HG03565 (cell line): ENCODE data around the gene CBX8.

Experiments
- ATAC-seq: cut with Tn5 transposase; IDR thresholded peaks from one replicate; pipeline ENCODE4 v1.9.1; 2021; ENCODE audit warnings: mild to moderate bottlenecking, moderate library complexity; ENCODE audit not compliant: unreplicated experiment

The CBX8 gene

DNA sequence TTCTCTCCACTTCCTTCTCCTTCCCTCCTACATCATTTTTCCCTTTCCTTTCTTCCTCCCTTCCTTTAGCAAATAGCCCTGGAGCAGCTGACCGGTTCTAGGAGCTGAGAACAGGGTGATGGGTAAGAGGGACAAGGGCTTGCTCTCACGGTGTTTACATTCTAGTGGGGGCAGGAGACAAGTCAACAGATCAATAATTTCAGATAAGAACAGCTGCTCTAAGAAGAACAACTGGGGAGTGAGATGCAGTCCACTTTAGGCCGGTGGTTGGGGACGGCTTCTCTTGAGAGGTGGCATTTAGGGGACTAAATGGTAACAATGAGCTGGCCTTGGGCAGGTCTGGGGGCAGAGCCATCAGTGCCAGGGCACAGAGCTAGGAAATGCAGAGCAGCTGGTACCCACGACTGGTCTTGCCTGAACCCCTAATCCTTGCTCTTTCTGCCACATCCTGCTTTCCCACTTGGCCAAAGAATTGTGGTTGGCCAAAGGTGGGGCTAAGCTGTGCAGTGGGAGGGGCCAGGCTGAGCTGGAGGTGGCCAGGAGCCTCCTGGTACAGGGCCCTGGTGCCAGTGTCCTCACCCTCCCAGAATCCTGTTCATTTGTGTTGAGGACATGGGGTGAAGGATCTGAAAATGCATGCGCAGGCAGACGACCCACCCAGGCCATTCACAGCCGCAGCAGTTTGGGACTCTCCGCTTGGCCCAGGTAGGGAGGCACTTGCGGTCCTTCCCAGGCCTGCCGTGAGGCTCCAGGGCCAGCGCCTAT, 24.6 kb upstream of the CBX8 start:
- no peak for ATAC-seq

GRCh38 chr17:79820959-79821330, 24.1 kb upstream of the CBX8 start:
- no peak for ATAC-seq

- ATAC-seq = no peak
Measured at GRCh38 chr17:79819534-79820276, 22.8 kb upstream of the CBX8 start.

GRCh38 chr17:79819085-79819484, 22.2 kb upstream of the CBX8 start:
- ATAC-seq = no peak

DNA sequence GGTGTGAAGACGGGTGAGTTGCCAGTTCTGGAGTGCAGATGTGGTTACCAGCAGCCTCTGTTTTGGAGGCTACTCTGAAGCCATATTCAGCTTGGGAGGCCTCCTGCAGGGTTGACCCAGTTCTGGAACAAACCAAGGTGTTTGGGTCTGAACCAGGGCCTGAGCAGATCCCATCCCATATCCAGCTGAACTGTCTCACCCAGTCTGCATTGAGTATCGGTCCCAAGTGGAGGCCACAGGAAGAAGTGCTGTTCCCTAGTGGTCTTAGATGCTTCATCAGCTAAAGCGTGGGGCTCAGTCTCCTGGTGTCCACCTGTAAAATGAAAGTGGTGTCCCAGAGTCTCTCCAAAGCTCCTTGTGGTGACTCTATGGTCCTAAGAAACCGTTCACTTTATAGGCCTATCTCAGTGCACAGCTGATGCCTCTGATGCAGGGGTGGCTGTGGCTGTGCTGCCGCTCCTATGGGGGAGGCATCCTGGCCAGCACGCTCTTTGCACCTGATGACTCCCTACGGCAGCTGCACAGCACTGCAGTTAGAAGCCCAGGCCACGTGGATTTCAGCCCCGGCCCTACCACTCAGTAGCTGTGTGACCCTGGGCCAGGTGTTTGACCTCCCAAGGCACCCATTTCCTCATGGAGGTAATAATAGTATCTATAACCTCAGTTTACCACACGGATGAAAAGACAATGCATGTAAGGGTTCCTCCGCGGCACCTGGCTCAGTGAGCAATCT, 21.3 kb upstream of the CBX8 start:
- no peak for ATAC-seq

- no peak for ATAC-seq
Measured at GRCh38 chr17:79815836-79816461, 19.1 kb upstream of the CBX8 start.

DNA sequence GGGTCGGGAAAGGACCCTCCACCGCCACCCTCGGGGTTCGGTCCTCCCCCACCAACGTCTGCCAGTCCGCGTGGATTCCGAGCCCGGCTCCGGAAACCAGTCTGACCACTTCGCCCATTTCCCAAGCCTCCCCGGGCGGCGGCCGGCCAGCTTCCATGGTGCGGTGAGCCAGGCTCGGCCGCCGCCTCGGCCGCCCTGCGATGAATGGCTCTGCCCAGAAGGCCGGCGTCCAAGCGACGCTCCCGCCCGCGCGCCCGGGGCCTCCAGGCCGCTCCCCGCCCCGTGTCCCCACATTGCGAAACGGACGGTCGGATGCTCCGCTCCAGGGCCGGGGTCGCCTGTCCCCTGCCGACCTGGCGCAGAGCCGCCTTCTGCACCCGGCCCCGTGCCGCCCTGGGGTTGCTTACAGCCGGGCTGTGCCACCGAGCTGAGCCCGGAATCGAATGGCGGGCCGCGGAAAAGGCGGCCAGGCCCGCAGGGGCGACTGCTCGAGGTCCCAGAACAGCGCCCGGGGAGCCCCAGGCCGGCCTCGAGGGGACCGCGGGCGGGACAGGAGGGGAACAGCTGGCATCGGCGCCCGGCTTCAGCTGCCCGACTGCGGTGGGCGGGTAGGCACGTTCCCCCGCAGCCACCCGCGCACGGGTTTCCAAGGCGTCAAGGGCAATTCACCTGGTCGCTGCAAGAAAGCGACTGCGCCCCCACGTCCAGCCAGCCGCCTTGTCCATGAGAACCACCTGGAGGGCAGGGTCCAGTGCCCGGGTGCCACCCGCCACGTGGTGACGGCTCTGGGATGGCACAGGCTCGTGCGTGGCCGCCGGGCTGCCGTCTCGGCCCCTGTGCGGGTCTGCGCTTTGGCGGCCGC, 18.3 kb upstream of the CBX8 start:
- ATAC-seq = no peak

GRCh38 chr17:79814127-79814973, 17.5 kb upstream of the CBX8 start:
- no peak for ATAC-seq

- ATAC-seq = no peak
Measured at GRCh38 chr17:79813297-79814126, 16.6 kb upstream of the CBX8 start.

DNA sequence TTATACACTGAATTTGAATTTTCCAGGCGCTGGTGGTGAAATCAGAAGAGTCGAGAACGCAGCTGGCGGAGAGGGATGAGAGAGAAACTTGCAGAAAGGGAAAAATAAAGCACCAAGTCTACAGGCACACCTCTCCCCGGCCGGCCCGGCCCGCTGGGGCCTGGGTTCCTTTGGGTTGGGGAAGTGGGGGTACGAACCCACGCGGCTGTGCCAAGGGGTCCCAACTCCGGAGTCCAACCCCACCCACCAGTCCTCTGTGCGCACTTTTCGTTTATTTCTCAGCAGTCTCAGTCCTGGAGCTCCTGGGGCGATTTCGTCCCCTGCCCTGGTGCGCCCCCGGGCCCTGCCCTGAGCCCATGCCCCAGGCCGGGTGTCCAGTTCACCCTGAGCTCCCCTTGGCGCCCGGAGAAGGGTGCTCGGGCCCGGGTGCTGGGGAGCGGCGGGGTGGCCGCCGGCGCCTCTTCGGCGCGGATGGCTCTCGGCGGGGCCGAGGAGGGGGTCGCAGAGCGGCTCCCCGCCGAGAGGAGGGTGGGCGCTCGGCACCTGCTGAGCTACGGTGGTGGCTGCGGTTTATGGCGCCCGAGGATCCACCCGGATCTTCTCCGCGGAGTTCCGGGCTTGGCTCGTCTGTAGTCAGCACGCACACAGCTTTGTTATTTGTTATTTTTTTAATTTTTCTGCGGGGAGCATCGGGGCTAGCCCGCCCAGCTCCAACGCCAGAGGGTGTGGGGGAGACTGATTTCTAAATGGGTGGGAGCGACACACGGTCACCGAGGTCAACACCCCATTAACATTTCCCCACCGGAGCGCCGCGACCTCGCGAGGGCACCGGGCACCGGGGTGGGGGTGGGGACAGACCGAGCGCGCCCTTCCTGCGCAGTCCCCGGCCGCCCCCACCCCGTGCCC, 15.7 kb upstream of the CBX8 start:
- ATAC-seq = no peak

DNA sequence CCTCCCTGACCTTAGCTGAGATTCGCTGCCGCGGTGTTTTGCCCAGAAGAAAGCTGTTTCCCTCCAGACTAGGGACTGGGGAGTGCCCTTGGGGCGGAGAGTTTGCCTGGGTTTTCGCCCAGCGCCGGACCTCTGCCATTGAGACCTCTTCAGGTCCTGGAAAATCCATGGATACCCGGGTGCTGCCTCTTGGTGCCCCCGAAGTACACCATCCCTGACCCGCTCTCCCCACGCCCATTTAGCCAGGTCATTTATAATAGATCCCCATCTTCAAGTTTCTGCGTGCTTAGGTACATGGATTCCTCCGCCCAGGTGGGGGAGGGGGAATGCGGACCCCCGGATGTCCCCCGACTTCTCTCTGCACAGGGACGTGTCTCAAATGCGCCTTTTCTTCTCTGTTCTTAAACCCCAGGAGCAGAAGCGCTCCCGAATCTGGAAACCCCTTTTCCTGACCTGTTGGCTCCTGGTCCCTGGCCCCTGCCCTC, 15.0 kb upstream of the CBX8 start:
- ATAC-seq = no peak

GRCh38 chr17:79811011-79811867, 14.4 kb upstream of the CBX8 start:
- no peak for ATAC-seq

GRCh38 chr17:79810130-79811010, 13.5 kb upstream of the CBX8 start:
- peak; percentile 86 for ATAC-seq

- ATAC-seq = no peak
Measured at GRCh38 chr17:79809530-79810129, 12.8 kb upstream of the CBX8 start.
